NCI-H446 treated with DMSO at 0.1 percent for 48 hours (cell line): ENCODE data around the gene FKBP2.
A peak's percentile ranks its signal among the peaks of the same experiment; 100 is the strongest.

Source experiments
- DNase-seq: peaks from one replicate; lab custom pipeline; 2025; lab: John Stamatoyannopoulos, UW

Gene FKBP2

GRCh38 chr11:64264371-64264852, 23.5 kb downstream of the FKBP2 start:
- no peak for DNase-seq

GRCh38 chr11:64265176-64266160, 24.6 kb downstream of the FKBP2 start:
- DNase-seq = no peak

DNA sequence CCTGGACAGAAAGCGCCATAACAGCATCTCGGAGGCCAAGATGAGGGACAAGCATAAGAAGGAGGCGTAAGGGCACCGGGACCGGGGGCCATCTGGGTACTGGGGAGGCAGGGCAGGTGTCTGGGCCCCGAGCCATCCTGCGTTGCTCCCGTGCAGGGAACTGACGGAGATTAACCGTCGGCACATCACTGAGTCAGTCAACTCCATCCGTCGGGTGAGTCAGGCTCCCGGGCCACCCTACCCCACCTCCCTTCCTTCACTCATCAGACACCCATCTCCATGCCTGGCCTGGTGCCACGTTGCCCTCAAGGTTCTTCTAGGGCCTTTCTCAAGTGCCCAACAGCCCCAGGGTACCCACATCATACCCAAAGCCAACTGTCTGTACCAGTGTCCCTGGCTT, 25.4 kb downstream of the FKBP2 start:
- DNase-seq = no peak

GRCh38 chr11:64267207-64267945, 26.5 kb downstream of the FKBP2 start:
- DNase-seq = no peak

DNA sequence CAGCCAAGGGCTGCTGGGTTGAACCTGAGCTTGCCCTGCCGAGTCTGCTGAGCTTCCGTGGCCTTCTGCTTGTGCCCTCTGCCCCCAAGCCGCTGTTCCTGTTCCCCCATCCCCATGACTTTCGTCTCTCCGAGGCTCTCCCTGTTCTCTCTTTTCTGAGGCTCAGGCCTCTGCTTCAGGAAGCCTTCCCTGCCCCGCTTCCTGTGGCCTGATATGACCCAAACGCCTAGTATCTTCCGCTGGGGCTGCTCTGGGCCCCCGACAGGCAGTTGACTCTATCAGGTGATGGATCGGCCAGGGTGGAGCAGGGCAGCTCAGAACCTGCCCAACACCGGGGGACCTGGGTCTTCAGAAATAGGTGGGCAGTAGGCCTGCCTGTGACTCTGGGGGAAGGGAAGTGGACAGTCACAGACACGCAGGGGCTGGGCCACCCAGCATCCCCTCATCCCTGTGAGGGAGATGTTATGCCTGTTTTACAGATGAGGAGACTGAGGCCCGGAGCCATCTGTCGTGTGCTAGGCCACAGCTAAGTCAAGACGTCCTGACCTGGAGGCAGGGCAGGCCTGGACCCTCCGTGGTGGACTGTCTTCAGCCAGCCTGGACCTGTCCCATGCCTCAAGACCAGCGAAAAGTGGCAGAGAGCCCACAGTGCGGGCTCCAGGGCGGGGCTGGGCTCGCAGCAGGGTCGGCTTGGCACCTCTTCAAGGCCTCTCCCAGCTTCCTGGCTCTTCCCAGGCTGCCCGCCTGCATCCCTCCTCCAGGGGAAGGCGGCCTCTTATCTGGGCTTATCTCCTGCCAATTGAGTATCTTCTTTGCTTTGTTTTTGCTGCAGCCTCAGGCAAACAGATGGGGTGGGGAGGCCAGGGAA, 27.4 kb downstream of the FKBP2 start:
- peak; percentile 25 for DNase-seq

GRCh38 chr11:64268893-64269539, 28.1 kb downstream of the FKBP2 start:
- DNase-seq = no peak

DNA sequence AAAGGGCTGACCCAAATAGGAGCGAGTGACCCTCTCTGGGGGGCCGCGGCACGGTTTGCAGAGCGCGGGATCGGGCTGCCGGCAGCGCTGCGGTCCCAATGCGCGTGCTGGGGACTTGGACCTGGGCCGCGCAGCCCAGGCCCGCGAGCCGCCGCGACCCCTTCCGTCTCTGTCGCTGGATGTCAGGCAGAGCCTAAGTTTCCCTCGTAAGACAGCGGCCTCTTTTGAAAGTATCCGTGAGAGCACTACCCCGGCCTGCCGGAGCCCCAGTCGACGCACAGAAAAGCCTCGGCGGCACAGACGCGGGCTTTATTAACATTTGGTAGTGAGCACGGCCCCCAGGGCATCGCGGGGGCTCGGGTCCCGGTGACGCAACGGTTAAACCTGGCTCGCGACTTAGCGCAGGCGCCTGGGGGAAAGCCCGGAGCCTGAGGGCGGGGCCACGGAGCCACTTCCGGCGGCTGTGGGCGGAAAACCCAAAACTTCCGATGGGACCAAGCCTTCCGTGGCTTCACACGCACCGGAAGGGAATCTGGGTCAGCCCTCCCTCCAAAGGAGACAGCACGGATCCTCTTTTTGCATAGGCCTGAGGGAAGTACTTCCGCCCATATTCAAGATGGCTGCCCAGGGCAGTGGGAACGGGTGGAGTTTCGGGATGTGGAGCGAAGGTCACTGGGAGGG, 28.8 kb downstream of the FKBP2 start:
- peak; percentile 99 for DNase-seq

GRCh38 chr11:64275031-64275800, 34.3 kb downstream of the FKBP2 start:
- DNase-seq = no peak

- no peak for DNase-seq
These were observed 34.9 kb downstream of the FKBP2 start for GRCh38 chr11:64275841-64276240.

GRCh38 chr11:64276653-64277431, 35.9 kb downstream of the FKBP2 start:
- no peak for DNase-seq

GRCh38 chr11:64278576-64279190, 37.8 kb downstream of the FKBP2 start:
- DNase-seq = no peak

GRCh38 chr11:64281957-64282770, 41.3 kb downstream of the FKBP2 start:
- no peak for DNase-seq

- DNase-seq = no peak
These were observed 42.2 kb downstream of the FKBP2 start for GRCh38 chr11:64283092-64283491.

DNA sequence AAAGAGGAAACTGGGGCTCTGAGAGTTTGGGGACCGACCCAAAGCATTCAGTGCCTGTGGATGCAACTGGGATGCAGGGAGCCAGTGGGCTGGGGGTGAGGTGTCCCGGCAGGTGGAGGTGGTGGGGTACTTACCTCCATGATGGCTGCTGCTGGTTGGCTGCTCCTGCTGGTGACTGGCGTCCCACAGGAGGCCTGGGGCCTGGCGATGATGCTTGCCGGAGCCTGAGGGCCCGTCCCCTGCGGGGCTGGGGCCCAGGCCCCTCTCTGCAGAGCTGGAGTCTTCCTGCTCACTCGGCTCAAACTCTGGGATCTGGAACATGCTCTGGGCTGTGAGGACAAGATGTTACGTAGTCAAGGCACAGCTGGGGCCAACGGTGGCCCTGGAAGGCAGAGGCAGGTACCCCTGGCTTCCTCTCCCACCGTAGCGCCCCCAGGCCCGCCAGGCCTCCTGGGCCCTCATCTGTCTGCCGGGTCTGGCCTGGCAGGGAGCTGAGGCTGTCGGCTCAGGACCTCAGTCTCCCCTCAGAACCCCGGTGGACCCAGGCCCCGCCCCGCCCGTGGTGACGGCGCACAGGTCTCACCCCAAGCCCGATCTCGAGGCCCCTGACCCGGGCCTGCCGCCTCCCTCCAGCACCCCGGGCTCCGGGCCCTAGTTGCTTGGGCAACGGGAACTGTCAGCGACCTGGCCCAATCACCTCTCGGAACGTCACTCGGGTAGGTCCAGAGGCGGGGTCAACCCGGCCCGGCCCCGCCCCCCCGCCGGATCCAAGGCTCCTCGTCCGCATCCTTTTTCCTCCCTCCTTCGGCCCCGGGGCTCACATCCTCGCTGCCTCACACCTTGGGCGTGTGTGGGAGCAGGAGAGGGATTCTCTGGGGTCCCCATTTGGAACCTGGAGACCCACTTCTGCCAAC, 43.4 kb downstream of the FKBP2 start, which contains the start of gene BAD:
TSS of gene BAD (minus strand) at position 618 of the 914 bp plus-strand sequence. CDS start at position 321, 297 bp downstream.
- DNase-seq = peak; percentile 86

- peak; percentile 57 for DNase-seq
These were observed 44.3 kb downstream of the FKBP2 start, which contains the start of gene GPR137 for GRCh38 chr11:64284962-64285884. Gene GPR137, plus strand, starts transcription at chr11:64285848. Its CDS starts 677 bp downstream, at chr11:64286525.
